ENCODE measurements around the gene TJP1. TPM values are rescaled to one million over a fixed set of nuclear protein-coding genes. Genes with fewer than 3 reads are reported as not detected.

The TJP1 gene
- total RNA-seq, 4 donors from 2014 or later = 88.0 to 165 (median 93.9) TPM

DNA sequence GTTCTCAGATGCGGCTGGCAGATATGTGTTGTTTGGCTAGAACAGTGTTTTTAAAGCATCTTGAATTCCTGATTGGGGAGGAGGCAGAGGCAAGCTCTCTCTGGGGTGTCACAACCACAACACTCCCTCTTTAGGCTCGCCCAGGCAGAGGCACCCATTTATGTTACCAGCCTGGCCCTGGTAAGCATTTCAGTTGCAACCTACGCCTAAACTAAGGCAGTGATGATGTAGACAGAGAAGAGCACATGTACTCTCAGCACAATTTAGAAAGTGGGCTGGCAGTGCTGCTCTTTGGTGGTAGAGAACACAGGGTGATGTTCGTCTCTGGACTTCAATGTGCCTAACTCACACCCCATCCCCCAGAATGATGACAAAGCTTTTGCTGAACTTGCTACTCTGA is 41.2 kb upstream of the TJP1 start:
- ATAC-seq (ENCODE audit: low FRiP score) (no peak), DNase-seq (ENCODE audit: low spot score) (no peak)
- TF ChIP-seq, protein P1, sequence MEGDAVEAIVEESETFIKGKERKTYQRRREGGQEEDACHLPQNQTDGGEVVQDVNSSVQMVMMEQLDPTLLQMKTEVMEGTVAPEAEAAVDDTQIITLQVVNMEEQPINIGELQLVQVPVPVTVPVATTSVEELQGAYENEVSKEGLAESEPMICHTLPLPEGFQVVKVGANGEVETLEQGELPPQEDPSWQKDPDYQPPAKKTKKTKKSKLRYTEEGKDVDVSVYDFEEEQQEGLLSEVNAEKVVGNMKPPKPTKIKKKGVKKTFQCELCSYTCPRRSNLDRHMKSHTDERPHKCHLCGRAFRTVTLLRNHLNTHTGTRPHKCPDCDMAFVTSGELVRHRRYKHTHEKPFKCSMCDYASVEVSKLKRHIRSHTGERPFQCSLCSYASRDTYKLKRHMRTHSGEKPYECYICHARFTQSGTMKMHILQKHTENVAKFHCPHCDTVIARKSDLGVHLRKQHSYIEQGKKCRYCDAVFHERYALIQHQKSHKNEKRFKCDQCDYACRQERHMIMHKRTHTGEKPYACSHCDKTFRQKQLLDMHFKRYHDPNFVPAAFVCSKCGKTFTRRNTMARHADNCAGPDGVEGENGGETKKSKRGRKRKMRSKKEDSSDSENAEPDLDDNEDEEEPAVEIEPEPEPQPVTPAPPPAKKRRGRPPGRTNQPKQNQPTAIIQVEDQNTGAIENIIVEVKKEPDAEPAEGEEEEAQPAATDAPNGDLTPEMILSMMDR (IDR thresholded peaks at IDR 0.05) = no peak

DNA sequence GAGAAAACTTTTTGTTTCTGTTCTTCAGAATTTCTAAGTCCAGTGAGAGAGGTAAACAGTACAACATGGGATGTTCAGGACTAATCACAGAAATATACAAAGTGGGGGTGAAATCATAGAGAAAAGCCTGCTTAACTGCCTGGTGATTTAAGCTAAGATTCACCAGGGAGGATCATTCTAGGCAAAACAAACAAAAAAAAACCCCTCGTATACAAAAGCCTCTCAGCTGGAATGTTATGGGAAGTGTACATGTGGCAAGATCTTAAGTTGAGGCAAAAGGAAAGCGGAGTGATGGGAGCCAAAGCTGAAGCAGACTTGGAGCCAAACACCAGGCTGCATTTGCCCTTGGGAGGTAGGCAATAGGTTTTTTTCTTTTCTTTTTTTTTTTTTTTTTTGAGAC is 40.0 kb upstream of the TJP1 start:
- DNase-seq (ENCODE audit: low spot score) = no peak

DNA sequence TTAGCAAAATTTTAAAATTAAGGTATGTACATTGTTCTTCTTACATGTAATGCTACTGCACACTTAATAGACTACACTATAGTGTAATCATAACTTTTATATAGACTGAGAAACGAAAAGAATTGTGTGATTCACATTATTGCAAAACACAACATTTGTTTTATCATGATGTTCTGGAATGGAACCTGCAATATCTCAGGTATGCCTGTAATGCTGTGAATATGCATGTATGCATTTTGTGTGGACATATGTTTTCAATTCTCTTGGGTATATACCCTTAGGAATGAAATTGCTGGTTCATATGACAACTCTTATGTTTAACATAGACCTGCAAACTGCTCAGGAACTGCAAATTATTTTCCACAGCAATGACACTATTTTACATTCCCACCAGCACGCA is 38.6 kb upstream of the TJP1 start:
- DNase-seq (ENCODE audit: low spot score) (no peak), ATAC-seq (ENCODE audit: low FRiP score) (no peak)
- TF ChIP-seq, protein P1 (IDR thresholded peaks at IDR 0.05) = no peak

More for the DNA sequence above, 40.0 kb upstream of the TJP1 start:
- TF ChIP-seq, protein P1 (IDR thresholded peaks at IDR 0.05) = no peak
- no peak for ATAC-seq (ENCODE audit: low FRiP score)

DNA sequence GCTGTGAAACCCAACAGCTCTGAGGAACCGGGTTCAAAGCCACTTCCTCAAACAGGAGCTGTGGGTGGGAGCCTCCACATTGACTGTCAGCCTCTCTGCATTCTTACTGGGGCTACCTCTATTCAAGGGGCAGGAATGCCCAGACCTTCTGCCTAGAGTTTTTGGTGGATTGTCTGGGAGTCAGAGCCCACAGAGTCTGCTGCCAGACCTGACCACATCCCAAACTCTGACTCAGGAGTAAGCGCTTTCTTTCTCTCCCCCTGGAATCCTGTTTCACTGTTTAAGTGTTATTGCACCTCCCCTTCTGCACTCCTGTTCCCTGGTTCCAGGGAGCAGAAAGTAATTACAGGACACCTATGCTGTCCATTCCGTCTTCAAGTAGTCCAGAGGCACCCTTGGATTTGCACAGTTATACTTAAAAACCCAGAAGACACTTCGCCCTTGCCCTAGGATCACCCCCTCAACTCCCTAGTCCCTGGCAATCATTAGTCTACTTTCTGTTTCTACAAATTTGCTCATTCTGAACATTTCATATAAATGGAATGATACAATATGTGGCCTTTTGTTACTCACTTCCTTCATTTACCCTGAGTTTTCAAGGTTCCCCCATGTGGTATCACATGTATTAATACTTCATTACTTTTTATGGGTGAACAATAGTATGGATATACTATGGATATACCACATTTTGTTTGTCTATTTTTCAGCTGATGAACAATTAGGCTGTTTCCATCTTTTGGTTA is 37.9 kb upstream of the TJP1 start:
- no peak for DNase-seq (ENCODE audit: low spot score)
- TF ChIP-seq, protein P1 (IDR thresholded peaks at IDR 0.05) = no peak
- no peak for ATAC-seq (ENCODE audit: low FRiP score)

DNA sequence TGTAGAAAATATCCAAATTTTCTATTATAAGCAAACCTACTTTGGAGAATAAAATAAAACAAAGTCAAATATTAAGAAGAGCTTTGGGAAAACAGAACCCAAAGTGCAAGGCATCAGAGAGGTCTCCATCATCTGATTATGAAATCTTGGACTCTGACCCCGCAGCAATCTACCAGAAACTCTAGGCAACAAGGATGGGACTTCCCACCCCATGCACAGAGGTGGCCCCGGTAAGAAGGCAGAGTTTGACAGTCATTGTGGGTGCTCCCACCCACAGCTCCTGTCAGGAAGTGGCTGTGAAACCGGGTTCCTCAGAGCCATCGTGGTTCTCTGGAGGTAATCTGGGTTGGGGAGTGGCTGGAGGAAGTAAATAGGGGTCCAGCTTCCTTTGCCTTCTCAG is 37.0 kb upstream of the TJP1 start:
- ATAC-seq (ENCODE audit: low FRiP score) (no peak), DNase-seq (ENCODE audit: low spot score) (no peak)
- TF ChIP-seq, protein P1 (IDR thresholded peaks at IDR 0.05) = no peak

DNA sequence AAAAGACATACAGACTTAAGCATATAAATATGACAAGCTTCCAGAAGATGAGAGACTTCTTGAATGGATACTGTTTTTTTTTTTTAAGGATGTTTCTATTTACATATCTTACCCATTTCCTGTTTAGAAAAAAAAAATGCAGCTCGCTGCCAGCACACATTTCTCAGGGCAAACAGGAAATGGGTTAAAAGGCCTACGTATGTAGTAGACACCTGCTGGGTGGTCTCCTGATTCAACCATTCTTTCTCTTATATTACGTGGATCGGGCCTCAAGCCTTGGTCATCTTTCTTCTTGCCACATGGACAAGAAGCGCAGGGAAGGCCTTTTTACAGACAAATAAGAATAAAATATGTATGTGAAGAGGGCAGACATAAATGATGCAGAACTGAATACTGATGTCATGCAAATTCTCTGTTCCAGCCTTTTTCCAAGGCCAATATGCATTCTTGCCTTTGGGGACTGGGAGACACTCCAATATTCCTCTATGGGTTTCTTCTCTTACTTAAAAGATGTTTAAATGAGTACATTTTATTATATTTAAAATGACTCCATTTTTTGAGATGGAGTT is 35.0 kb upstream of the TJP1 start:
- DNase-seq (ENCODE audit: low spot score) = no peak
- no peak for ATAC-seq (ENCODE audit: low FRiP score)
- TF ChIP-seq, protein P1 (IDR thresholded peaks at IDR 0.05) = no peak

DNA sequence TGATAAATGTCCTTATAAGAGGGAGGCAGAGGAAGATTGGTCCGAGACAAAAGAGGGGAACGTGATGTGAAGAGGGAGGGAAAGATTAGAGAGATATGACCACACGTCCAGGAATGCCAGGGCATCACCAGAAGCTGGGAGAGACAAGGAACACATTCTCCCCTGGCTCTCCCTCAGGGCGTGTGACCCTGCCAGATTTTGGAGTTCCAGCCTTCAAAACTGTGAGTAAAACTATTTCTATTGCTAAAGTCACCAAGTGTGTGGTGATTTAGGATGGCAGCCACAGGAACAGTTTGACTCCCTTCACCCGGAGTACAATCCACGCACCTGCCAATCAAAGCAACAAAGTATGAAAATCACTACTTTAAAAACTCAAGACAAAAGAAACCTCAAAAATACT is 32.1 kb upstream of the TJP1 start:
- DNase-seq (ENCODE audit: low spot score) (no peak), ATAC-seq (ENCODE audit: low FRiP score) (no peak)
- TF ChIP-seq, protein P1 (IDR thresholded peaks at IDR 0.05) = no peak
